Neuron (in vitro differentiated cells): ENCODE measurements around the gene RADIL.

Experiments used
- H2AFZ ChIP-seq: one replicate; pipeline ENCODE4 v1.6.1; 2013; ENCODE audit warnings: low read depth, mild to moderate bottlenecking, inconsistent platforms, low read length, moderate library complexity
- H3K27me3 ChIP-seq: one replicate; pipeline ENCODE4 v1.6.1; 2013; ENCODE audit warnings: low read length; ENCODE audit not compliant: insufficient read depth
- H3K36me3 ChIP-seq: one replicate; pipeline ENCODE4 v1.6.1; 2013; ENCODE audit warnings: low read length; ENCODE audit not compliant: insufficient read depth
- H3K4me1 ChIP-seq: one replicate; pipeline ENCODE4 v1.6.1; 2013; ENCODE audit warnings: low read length; ENCODE audit not compliant: insufficient read depth
- H3K4me3 ChIP-seq: 2 replicates; pipeline ENCODE4 v1.5.1; 2013; ENCODE audit warnings: mild to moderate bottlenecking, low read length, moderate library complexity
- H3K9me3 ChIP-seq: one replicate; pipeline ENCODE4 v1.6.1; 2013; ENCODE audit warnings: low read length

The RADIL gene

GRCh38 chr7:4837803-4838625 lies 45.5 kb downstream of the RADIL start:
- H3K36me3 ChIP-seq, result peaks cover 11% of the 10 kb centered on the region
- no peak overlapping the region for H3K4me3 ChIP-seq
- H2AFZ ChIP-seq, result no peak overlapping the region
- H3K27me3 ChIP-seq, result no peaks in the 10 kb centered on the region
- H3K9me3 ChIP-seq, result peaks cover 2% of the 10 kb centered on the region
- H3K4me1 ChIP-seq, result peaks cover 16% of the 10 kb centered on the region

- H3K27me3 ChIP-seq, result no peaks in the 10 kb centered on the region
- peaks cover 2% of the 10 kb centered on the region for H3K9me3 ChIP-seq
- peaks cover 16% of the 10 kb centered on the region for H3K4me1 ChIP-seq
- H3K4me3 ChIP-seq, result no peak overlapping the region
- H3K36me3 ChIP-seq, result peaks cover 11% of the 10 kb centered on the region
- no peak overlapping the region for H2AFZ ChIP-seq
Measured at GRCh38 chr7:4837041-4837802, 46.3 kb downstream of the RADIL start.

- H3K4me1 ChIP-seq, result peaks cover 16% of the 10 kb centered on the region
- no peak overlapping the region for H3K4me3 ChIP-seq
- H2AFZ ChIP-seq, result no peak overlapping the region
- no peaks in the 10 kb centered on the region for H3K27me3 ChIP-seq
- H3K9me3 ChIP-seq, result peaks cover 2% of the 10 kb centered on the region
- H3K36me3 ChIP-seq, result peaks cover 11% of the 10 kb centered on the region
Measured at GRCh38 chr7:4836206-4836661, 47.3 kb downstream of the RADIL start.

- no peak overlapping the region for H2AFZ ChIP-seq
- H3K27me3 ChIP-seq, result no peaks in the 10 kb centered on the region
- H3K4me3 ChIP-seq, result no peak overlapping the region
- peaks cover 16% of the 10 kb centered on the region for H3K4me1 ChIP-seq
- peaks cover 11% of the 10 kb centered on the region for H3K36me3 ChIP-seq
- peaks cover 2% of the 10 kb centered on the region for H3K9me3 ChIP-seq
Measured at GRCh38 chr7:4835398-4836205, 47.9 kb downstream of the RADIL start.

DNA sequence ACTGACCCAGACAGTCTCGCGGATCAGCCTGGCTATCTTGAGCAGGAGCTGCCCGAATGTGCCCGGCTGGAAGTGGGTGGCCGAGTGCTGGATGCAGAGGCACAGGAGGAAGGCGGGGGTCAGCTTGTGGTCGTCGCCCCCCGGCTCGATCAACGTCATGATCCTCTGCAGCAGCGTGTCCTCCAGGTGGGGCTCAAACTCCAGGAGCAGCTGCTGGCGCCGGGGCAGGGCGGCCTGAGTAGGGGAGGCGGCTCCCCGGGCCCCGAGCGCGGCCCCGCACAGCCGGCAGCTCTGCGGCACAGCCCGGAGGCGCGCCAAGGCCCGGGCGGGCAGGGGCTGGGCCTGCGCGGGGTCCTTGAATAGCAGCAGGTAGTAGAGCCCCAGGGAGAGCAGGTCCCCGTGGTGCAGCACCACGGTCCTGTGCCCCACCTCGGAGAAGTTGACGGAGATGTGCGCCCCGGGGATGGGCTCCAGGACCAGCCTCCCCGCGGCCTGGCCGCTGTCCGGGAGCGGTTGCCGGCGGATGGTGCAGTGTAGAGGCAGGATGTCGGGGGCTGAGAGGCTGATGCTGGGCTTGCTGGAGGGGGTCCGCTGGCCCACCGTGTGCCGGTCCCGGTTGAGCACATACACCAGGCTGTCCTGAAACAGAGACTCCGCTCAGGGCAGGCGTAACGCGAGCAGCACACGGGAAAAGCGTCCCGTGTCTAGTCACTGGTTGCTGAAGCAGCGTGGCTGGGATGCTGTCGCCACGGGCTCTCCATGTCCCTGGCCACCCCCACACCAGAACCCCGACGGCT lies 48.7 kb downstream of the RADIL start:
- Histone ChIP-seq H3K4me3 (no peak overlapping the region), H3K4me1 (peaks cover 16% of the 10 kb centered on the region), H2AFZ (no peak overlapping the region), H3K27me3 (no peaks in the 10 kb centered on the region), H3K36me3 (peaks cover 11% of the 10 kb centered on the region), H3K9me3 (no peaks in the 10 kb centered on the region)

DNA sequence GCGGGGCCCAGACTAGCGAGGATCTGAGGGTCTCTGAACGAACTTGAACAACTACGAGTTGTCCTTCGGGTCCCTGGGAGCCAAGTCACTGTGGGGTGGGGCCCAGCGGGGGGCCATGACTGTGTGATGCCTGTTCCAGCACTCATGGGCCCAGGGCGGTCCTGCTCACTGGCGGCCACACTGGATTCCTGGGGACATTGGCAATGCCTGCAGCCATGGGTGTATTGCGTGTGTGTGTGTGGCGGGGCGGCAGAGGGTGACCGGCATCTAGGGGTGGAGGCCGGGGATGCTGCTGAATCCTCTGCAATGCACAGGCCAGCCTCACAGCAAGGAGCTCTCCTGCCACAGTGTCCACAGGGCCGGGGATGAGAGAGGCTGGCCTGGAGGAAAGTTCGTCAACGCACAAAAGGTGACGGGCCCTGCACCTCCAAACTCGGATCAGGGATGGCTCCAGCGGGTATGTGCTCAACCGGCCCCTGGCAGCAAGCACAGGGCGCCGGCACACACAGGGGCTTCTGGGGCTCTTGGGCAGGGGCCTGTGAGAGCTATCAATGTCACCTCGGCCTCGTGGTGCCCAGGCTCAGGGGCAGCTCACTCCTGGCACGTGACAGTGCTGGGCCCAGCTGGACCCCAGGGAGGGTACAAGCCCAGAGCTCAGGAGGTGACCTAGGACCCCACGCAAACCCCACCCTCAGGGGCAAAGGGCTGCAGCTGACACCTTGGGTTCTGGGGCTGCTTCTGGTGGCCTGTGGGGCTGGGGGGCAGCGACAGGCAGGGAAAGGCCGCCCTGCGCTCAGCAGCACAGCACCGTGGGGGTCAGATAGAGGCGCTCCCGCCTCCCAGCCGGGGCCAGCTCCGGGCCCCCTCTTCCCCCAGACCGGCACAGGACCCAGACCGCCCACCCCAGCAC lies 49.6 kb downstream of the RADIL start:
- Histone ChIP-seq H2AFZ (no peak overlapping the region), H3K4me3 (no peak overlapping the region), H3K36me3 (peaks cover 11% of the 10 kb centered on the region), H3K4me1 (peaks cover 16% of the 10 kb centered on the region), H3K9me3 (no peaks in the 10 kb centered on the region), H3K27me3 (no peaks in the 10 kb centered on the region)

DNA sequence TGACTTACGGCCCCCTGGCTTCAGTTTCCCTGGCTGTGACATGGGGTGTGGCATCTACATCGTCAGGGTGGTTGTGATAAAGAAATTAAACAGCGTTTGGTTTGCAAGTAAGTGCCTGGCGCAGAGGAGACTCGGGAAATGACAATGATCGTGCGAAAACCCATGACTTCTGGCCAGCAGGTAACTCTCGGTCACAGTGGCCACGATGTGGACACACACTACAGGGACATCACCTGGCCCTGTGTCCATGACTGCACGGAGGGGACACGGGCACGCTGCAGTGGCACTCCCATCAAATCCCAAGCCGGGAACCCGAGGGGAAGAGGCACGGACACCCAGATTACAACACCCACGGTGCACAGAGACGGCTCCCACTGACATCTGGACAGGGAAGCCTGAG lies 50.3 kb downstream of the RADIL start:
- peaks cover 14% of the 10 kb centered on the region for H3K4me1 ChIP-seq
- no peaks in the 10 kb centered on the region for H3K27me3 ChIP-seq
- peaks cover 11% of the 10 kb centered on the region for H3K36me3 ChIP-seq
- no peak overlapping the region for H2AFZ ChIP-seq
- no peak overlapping the region for H3K4me3 ChIP-seq
- H3K9me3 ChIP-seq, result no peaks in the 10 kb centered on the region

DNA sequence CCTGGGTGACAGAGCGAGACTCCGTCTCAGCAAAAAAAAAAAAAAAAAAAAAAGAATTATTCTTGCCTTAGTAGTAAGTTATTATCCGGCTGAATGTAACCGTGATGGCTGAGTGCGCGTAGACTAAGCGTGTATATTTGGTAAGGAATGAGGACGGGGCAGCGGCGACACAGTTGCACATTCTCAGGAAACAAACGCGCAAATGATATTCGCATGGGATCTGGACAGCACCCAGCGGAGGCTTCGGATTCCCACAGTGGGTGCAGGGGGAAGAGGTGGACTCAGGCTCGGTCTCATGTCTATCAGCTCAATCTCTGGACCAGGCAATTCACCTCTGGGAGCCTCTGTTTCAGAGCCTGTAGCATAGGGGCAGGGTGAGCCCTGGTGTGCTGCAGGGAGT lies 50.8 kb downstream of the RADIL start:
- Histone ChIP-seq H3K9me3 (no peaks in the 10 kb centered on the region), H3K27me3 (no peaks in the 10 kb centered on the region), H3K4me3 (no peak overlapping the region), H2AFZ (no peak overlapping the region), H3K36me3 (peaks cover 11% of the 10 kb centered on the region), H3K4me1 (peaks cover 9% of the 10 kb centered on the region)

DNA sequence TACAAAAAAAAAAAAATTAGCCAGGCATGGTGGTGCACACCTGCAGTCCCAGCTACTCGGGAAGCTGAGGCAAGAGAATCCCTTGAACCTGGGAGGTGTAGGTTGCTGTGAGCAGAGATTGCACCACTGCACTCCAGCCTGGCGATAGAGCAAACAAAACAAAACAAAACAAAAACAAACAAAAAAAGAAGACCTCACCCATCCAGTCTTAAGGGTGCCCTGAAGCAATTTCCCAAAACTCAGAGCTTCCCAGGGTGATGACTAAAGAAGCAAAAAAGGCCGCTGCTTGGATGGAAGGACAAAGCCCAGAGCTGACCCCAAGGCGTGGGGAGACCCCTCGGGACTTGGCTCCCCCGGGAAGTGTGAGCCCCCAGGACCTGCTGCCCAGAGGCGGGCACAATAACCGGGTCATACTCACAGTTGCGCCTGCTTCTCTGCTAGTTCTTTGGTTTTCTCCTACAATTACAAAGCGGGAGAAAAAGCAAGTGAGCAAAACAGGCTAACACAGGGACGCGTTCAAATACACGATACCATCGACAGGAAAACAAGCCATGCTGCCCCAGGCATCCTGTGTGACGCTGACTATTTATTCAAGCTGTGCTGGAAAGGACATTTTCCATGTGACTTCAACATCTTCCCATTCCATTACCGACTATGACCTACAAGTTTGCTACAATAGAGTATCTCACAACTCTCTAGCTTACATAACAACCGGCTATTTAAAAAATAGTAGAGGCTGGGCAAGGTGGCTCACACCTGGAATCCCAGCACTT lies 51.6 kb downstream of the RADIL start:
- H2AFZ ChIP-seq, result no peak overlapping the region
- H3K4me1 ChIP-seq, result peaks cover 1% of the 10 kb centered on the region
- no peak overlapping the region for H3K4me3 ChIP-seq
- H3K27me3 ChIP-seq, result no peaks in the 10 kb centered on the region
- H3K36me3 ChIP-seq, result peaks cover 11% of the 10 kb centered on the region
- no peaks in the 10 kb centered on the region for H3K9me3 ChIP-seq

GRCh38 chr7:4830176-4830575 lies 53.3 kb downstream of the RADIL start:
- Histone ChIP-seq H3K4me1 (no peaks in the 10 kb centered on the region), H3K4me3 (no peak overlapping the region), H3K9me3 (no peaks in the 10 kb centered on the region), H3K36me3 (peaks cover 4% of the 10 kb centered on the region), H2AFZ (no peak overlapping the region), H3K27me3 (no peaks in the 10 kb centered on the region)

GRCh38 chr7:4828720-4829383 lies 54.7 kb downstream of the RADIL start:
- H3K36me3 ChIP-seq, result peaks cover 1% of the 10 kb centered on the region
- H3K9me3 ChIP-seq, result no peaks in the 10 kb centered on the region
- no peaks in the 10 kb centered on the region for H3K4me1 ChIP-seq
- no peak overlapping the region for H3K4me3 ChIP-seq
- H2AFZ ChIP-seq, result no peak overlapping the region
- H3K27me3 ChIP-seq, result no peaks in the 10 kb centered on the region
